K562 (cell line): ENCODE results near the gene SMIM36.

Source experiments
- CC2D1A ChIP-seq: fragments of 450-650 bp; IDR thresholded peaks from 2 replicates; pipeline ENCODE4 v1.6.1; 2017; ENCODE audit warnings: mild to moderate bottlenecking
- MYC ChIP-seq, 2 experiments: fragments of 250-450 bp in 1 of 2; sonication (Bioruptor Pico) in 1 of 2; IDR thresholded peaks; 2 replicates each; pipeline versions ENCODE4 v1.5.1 to v1.6.1; 2012 to 2021; ENCODE audit warnings: low read depth in 2 of 2, borderline replicate concordance in 1 of 2, improper control_type of control experiment in 1 of 2, low read length in 1 of 2, mild to moderate bottlenecking in 1 of 2, moderate library complexity in 1 of 2
- NFIC ChIP-seq: fragments of 450-650 bp; IDR thresholded peaks from 2 replicates; pipeline ENCODE4 v1.6.1; 2017; ENCODE audit warnings: mild to moderate bottlenecking, inconsistent platforms
- NR1H2 ChIP-seq: sonication (generic); formaldehyde crosslinking; IDR thresholded peaks from 2 replicates; pipeline ENCODE4 v1.4.0; 2020; ENCODE audit warnings: mild to moderate bottlenecking, missing genetic modification reagents
- RBM22 ChIP-seq: fragments of 200-400 bp; formaldehyde crosslinking; IDR thresholded peaks from 2 replicates; pipeline ENCODE4 v1.6.1; 2018; ENCODE audit warnings: low read length, low read depth; ENCODE audit not compliant: poor library complexity, severe bottlenecking
- STAG1 ChIP-seq: sonication (generic); formaldehyde crosslinking; IDR thresholded peaks from 2 replicates; pipeline ENCODE4 v1.5.0; 2020; ENCODE audit warnings: missing genetic modification reagents, borderline replicate concordance
- TAF1 ChIP-seq: IDR thresholded peaks from 2 replicates; pipeline ENCODE4 v1.6.1; 2011; ENCODE audit warnings: mild to moderate bottlenecking, low read length, moderate library complexity; ENCODE audit not compliant: insufficient read depth, control insufficient read depth, severe bottlenecking; ENCODE audit errors: extremely low read depth
- TEAD1 ChIP-seq, 2 experiments: fragments of 450-650 bp in 1 of 2; sonication (generic) in 1 of 2; formaldehyde crosslinking; IDR thresholded peaks; 2 replicates each; pipeline versions ENCODE4 v1.4.0 to v1.8.0; 2020 to 2022; ENCODE audit warnings: mild to moderate bottlenecking in 2 of 2, missing genetic modification reagents in 1 of 2
- ZNF766 ChIP-seq: fragments of 200-800 bp; sonication (Bioruptor generic); conservative IDR thresholded peaks from 2 replicates; pipeline ENCODE4 v1.6.1; 2016; ENCODE audit warnings: missing genetic modification characterization, missing compliant biosample characterization
- TF ChIP-seq, protein P1 (sequence below): sonication (generic); formaldehyde crosslinking; IDR thresholded peaks from 2 replicates; pipeline ENCODE4 v1.8.1; 2023; ENCODE audit warnings: mild to moderate bottlenecking, missing genetic modification reagents
- TF ChIP-seq, protein P2 (sequence below): fragments of 450-650 bp; IDR thresholded peaks from 2 replicates; pipeline ENCODE4 v1.7.0; 2016; ENCODE audit warnings: borderline replicate concordance
- TF ChIP-seq, protein P3 (sequence below), 2 experiments: IDR thresholded peaks; 2 replicates each; pipeline ENCODE4 v1.6.1; 2012; ENCODE audit warnings: improper control_type of control experiment in 2 of 2, low read depth in 2 of 2, low read length in 2 of 2, borderline replicate concordance in 1 of 2
- TF ChIP-seq, protein P4 (sequence below): fragments of 450-650 bp; IDR thresholded peaks from 2 replicates; pipeline ENCODE4 v1.6.1; 2017; ENCODE audit warnings: antibody characterized with exemption

DNA sequence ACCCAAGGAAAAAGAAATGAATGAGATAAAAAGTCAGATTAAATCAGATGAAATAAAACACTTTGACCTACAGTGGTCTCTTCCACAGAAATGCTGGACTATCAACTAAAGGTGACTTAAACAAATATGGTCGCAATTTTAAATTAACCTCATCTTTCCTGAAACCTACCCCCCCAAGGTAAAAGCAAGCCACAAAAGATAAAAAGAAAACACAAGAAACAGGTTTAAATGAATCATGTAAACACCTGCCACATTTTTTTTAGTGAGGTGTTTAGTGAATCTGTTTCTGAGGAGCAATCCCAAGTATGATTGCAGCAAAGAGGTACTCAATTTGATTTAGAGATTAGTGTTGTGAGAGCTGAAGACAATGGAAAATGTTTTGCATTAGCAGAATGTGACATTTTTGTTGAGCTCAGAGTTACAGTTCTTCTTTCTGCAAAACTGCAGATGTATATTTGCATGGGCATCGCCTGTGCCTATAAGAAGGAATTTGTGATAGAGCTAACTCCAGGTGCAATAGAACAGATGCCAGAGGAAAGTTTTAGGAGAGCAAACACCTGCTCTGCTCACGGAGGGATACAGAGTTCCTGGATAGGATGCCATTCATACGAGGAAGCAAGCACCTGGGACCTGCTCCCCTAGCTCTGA, 86.2 kb downstream of the SMIM36 start:
- TF ChIP-seq, protein P1, sequence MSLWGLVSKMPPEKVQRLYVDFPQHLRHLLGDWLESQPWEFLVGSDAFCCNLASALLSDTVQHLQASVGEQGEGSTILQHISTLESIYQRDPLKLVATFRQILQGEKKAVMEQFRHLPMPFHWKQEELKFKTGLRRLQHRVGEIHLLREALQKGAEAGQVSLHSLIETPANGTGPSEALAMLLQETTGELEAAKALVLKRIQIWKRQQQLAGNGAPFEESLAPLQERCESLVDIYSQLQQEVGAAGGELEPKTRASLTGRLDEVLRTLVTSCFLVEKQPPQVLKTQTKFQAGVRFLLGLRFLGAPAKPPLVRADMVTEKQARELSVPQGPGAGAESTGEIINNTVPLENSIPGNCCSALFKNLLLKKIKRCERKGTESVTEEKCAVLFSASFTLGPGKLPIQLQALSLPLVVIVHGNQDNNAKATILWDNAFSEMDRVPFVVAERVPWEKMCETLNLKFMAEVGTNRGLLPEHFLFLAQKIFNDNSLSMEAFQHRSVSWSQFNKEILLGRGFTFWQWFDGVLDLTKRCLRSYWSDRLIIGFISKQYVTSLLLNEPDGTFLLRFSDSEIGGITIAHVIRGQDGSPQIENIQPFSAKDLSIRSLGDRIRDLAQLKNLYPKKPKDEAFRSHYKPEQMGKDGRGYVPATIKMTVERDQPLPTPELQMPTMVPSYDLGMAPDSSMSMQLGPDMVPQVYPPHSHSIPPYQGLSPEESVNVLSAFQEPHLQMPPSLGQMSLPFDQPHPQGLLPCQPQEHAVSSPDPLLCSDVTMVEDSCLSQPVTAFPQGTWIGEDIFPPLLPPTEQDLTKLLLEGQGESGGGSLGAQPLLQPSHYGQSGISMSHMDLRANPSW (CRISPR knock-in tag) = no peak
- TF ChIP-seq STAG1 (CRISPR knock-in tag) = no peak
- no peak for TF ChIP-seq NR1H2
- no peak for TF ChIP-seq ZNF766 (CRISPR knock-in tag)
- no peak for TF ChIP-seq TAF1
- no peak for TF ChIP-seq CC2D1A
- no peak for TF ChIP-seq NFIC
- TF ChIP-seq TEAD1 (CRISPR knock-in tag; IDR thresholded peaks at IDR 0.05) = no peak
- TF ChIP-seq, protein P2, sequence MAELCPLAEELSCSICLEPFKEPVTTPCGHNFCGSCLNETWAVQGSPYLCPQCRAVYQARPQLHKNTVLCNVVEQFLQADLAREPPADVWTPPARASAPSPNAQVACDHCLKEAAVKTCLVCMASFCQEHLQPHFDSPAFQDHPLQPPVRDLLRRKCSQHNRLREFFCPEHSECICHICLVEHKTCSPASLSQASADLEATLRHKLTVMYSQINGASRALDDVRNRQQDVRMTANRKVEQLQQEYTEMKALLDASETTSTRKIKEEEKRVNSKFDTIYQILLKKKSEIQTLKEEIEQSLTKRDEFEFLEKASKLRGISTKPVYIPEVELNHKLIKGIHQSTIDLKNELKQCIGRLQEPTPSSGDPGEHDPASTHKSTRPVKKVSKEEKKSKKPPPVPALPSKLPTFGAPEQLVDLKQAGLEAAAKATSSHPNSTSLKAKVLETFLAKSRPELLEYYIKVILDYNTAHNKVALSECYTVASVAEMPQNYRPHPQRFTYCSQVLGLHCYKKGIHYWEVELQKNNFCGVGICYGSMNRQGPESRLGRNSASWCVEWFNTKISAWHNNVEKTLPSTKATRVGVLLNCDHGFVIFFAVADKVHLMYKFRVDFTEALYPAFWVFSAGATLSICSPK = no peak
- TF ChIP-seq, protein P3, sequence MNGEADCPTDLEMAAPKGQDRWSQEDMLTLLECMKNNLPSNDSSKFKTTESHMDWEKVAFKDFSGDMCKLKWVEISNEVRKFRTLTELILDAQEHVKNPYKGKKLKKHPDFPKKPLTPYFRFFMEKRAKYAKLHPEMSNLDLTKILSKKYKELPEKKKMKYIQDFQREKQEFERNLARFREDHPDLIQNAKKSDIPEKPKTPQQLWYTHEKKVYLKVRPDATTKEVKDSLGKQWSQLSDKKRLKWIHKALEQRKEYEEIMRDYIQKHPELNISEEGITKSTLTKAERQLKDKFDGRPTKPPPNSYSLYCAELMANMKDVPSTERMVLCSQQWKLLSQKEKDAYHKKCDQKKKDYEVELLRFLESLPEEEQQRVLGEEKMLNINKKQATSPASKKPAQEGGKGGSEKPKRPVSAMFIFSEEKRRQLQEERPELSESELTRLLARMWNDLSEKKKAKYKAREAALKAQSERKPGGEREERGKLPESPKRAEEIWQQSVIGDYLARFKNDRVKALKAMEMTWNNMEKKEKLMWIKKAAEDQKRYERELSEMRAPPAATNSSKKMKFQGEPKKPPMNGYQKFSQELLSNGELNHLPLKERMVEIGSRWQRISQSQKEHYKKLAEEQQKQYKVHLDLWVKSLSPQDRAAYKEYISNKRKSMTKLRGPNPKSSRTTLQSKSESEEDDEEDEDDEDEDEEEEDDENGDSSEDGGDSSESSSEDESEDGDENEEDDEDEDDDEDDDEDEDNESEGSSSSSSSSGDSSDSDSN (IDR thresholded peaks at IDR 0.05; ENCODE audit: borderline replicate concordance in 1 of 2, low read depth in 2 of 2, low read length in 2 of 2) = no peak
- no peak for TF ChIP-seq MYC (IDR thresholded peaks at IDR 0.05; ENCODE audit: low read depth, low read length)
- TF ChIP-seq MYC (CRISPR knock-in tag; IDR thresholded peaks at IDR 0.05; ENCODE audit: borderline replicate concordance, low read depth) = no peak
- TF ChIP-seq, protein P4, sequence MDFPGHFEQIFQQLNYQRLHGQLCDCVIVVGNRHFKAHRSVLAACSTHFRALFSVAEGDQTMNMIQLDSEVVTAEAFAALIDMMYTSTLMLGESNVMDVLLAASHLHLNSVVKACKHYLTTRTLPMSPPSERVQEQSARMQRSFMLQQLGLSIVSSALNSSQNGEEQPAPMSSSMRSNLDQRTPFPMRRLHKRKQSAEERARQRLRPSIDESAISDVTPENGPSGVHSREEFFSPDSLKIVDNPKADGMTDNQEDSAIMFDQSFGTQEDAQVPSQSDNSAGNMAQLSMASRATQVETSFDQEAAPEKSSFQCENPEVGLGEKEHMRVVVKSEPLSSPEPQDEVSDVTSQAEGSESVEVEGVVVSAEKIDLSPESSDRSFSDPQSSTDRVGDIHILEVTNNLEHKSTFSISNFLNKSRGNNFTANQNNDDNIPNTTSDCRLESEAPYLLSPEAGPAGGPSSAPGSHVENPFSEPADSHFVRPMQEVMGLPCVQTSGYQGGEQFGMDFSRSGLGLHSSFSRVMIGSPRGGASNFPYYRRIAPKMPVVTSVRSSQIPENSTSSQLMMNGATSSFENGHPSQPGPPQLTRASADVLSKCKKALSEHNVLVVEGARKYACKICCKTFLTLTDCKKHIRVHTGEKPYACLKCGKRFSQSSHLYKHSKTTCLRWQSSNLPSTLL = no peak
- no peak for TF ChIP-seq RBM22
